GM12865 (cell line): ENCODE measurements around the gene NAA15.
A peak's percentile ranks its signal among the peaks of the same experiment; 100 is the strongest.

Experiments
- DNase-seq: peaks from one replicate; pipeline ENCODE4 v3.0.0; 2010; ENCODE audit warnings: low read depth
- H3K4me3 ChIP-seq: 2 replicates; pipeline ENCODE4 v1.5.1; 2011; ENCODE audit warnings: mild to moderate bottlenecking, low read depth, low read length, control low read depth
- CTCF ChIP-seq: IDR thresholded peaks from 2 replicates; pipeline ENCODE4 v1.5.1; 2011; ENCODE audit warnings: low read length, control low read depth, low read depth, inconsistent platforms; ENCODE audit not compliant: insufficient read depth; ENCODE audit errors: missing control alignments

NAA15 gene

GRCh38 chr4:139266583-139267257, 34.6 kb upstream of the NAA15 start:
- peak; percentile 98 for DNase-seq
- H3K4me3 ChIP-seq, result no peak overlapping the region
- no peak for TF ChIP-seq CTCF

GRCh38 chr4:139267301-139267700, 34.0 kb upstream of the NAA15 start:
- no peak for TF ChIP-seq CTCF
- no peak overlapping the region for H3K4me3 ChIP-seq
- no peak for DNase-seq

- no peak for DNase-seq
- no peak overlapping the region for H3K4me3 ChIP-seq
- TF ChIP-seq CTCF, result no peak
These were observed 27.5 kb upstream of the NAA15 start for GRCh38 chr4:139273835-139274234.

GRCh38 chr4:139274790-139275189, 26.5 kb upstream of the NAA15 start:
- no peak overlapping the region for H3K4me3 ChIP-seq
- no peak for TF ChIP-seq CTCF
- no peak for DNase-seq

GRCh38 chr4:139275281-139275735, 26.0 kb upstream of the NAA15 start:
- TF ChIP-seq CTCF, result no peak
- H3K4me3 ChIP-seq, result no peak overlapping the region
- DNase-seq, result no peak

GRCh38 chr4:139278485-139278884, 22.8 kb upstream of the NAA15 start:
- no peak for TF ChIP-seq CTCF
- no peak for DNase-seq
- H3K4me3 ChIP-seq, result no peak overlapping the region
